AG04450 (cell line): ENCODE results near the gene NUDT2. TPM values are rescaled to one million over a fixed set of nuclear protein-coding genes. Genes with fewer than 3 reads are reported as not detected.

Experiments
- CTCF ChIA-PET: fragments of 300-600, 350-600 bp; formaldehyde crosslinking; extraction: SDS; loops from one replicate; lab custom pipeline; 2022; ENCODE audit warnings: antibody characterized with exemption, inconsistent platforms; lab: Charles Lee
- POLR2A ChIA-PET: fragments of 350-600 bp; formaldehyde crosslinking; extraction: SDS; loops from one replicate; lab custom pipeline; 2021; ENCODE audit warnings: antibody characterized with exemption, inconsistent platforms; lab: Yijun Ruan, JAX
- DNase-seq: peaks from one replicate; pipeline ENCODE4 v3.0.0-alpha.2; 2011; ENCODE audit warnings: low read depth, low spot score
- H3K27ac ChIP-seq: one replicate; pipeline ENCODE4 v1.5.1; 2012; ENCODE audit warnings: low read depth, low read length, control low read depth
- H3K27me3 ChIP-seq: one replicate; pipeline ENCODE4 v1.6.0; 2012; ENCODE audit warnings: low read length; ENCODE audit not compliant: control insufficient read depth, insufficient read depth
- H3K4me3 ChIP-seq: 2 replicates; pipeline ENCODE4 v1.5.1; 2011; ENCODE audit warnings: mild to moderate bottlenecking, low read depth, low read length, control low read depth
- H3K9me3 ChIP-seq: 2 replicates; pipeline ENCODE4 v1.5.1; 2012; ENCODE audit warnings: low read length; ENCODE audit not compliant: control insufficient read depth, insufficient read depth
- CTCF ChIP-seq: IDR thresholded peaks from 2 replicates; pipeline ENCODE4 v1.5.1; 2011; ENCODE audit warnings: low read depth, low read length, control low read depth, inconsistent platforms
- polyA plus RNA-seq: library from polyadenylated mRNA; depleted of rRNA; stranded (reverse); fragments of >200 nt; gene quantifications from 2 replicates; pipeline ENCODE4 v1.2.3, GENCODE V29; 2011

NUDT2 gene
- polyA plus RNA-seq, 1 experiment, result 44.8 TPM

- no peak for DNase-seq
- CTCF ChIA-PET, result interaction anchor here (0.6 kb wide), 1 partner anchor 211 kb away, joined by 3 read pairs; no protein-coding TSS in a partner anchor
- POLR2A ChIA-PET, result no interaction called here
- H3K4me3 ChIP-seq, result no peak overlapping the region
- H3K27me3 ChIP-seq, result peaks cover 8% of the 10 kb centered on the region
- no peaks in the 10 kb centered on the region for H3K9me3 ChIP-seq
- no peak overlapping the region for H3K27ac ChIP-seq
- TF ChIP-seq CTCF, result no peak
Observed at GRCh38 chr9:34384368-34385165, 55.2 kb downstream of the NUDT2 start.

GRCh38 chr9:34385561-34386230 lies 56.3 kb downstream of the NUDT2 start:
- no peak for DNase-seq
- Histone ChIP-seq H3K4me3 (no peak overlapping the region), H3K27ac (no peak overlapping the region), H3K9me3 (no peaks in the 10 kb centered on the region), H3K27me3 (peaks cover 8% of the 10 kb centered on the region)
- CTCF ChIA-PET, result no interaction called here
- POLR2A ChIA-PET, result no interaction called here
- TF ChIP-seq CTCF, result no peak

GRCh38 chr9:34386656-34387055 lies 57.3 kb downstream of the NUDT2 start:
- POLR2A ChIA-PET, result no interaction called here
- peaks cover 4% of the 10 kb centered on the region for H3K27me3 ChIP-seq
- DNase-seq, result no peak
- H3K9me3 ChIP-seq, result no peaks in the 10 kb centered on the region
- H3K4me3 ChIP-seq, result no peak overlapping the region
- no peak for TF ChIP-seq CTCF
- CTCF ChIA-PET, result interaction anchor here (3.2 kb wide), 1 partner anchor 18 kb away, joined by 19 read pairs; no protein-coding TSS in a partner anchor
- no peak overlapping the region for H3K27ac ChIP-seq

- DNase-seq, result no peak
- CTCF ChIA-PET, result interaction anchor here (3.2 kb wide), 1 partner anchor 17 kb away, joined by 19 read pairs; no protein-coding TSS in a partner anchor
- no peak for TF ChIP-seq CTCF
- H3K27me3 ChIP-seq, result peaks cover 4% of the 10 kb centered on the region
- no peak overlapping the region for H3K27ac ChIP-seq
- H3K9me3 ChIP-seq, result no peaks in the 10 kb centered on the region
- no peak overlapping the region for H3K4me3 ChIP-seq
- POLR2A ChIA-PET, result no interaction called here
Observed at GRCh38 chr9:34387239-34387638, 57.9 kb downstream of the NUDT2 start.

- Histone ChIP-seq H3K27ac (no peak overlapping the region), H3K9me3 (no peaks in the 10 kb centered on the region), H3K27me3 (peaks cover 2% of the 10 kb centered on the region), H3K4me3 (no peak overlapping the region)
- TF ChIP-seq CTCF, result no peak
- CTCF ChIA-PET, result interaction anchor here (2.0 kb wide), 1 partner anchor 12 kb away, joined by 19 read pairs; no protein-coding TSS in a partner anchor
- POLR2A ChIA-PET, result no interaction called here
- no peak for DNase-seq
Observed at GRCh38 chr9:34392511-34392910, 63.1 kb downstream of the NUDT2 start.
